Neuronal stem cell (in vitro differentiated cells): ENCODE measurements around the gene PODXL2.

ENCODE experiments used
- DNase-seq: peaks from one replicate; pipeline ENCODE4 v3.0.0-alpha.2; 2013; ENCODE audit warnings: low spot score
- H2AFZ ChIP-seq: one replicate; pipeline ENCODE4 v1.6.1; 2013; ENCODE audit warnings: mild to moderate bottlenecking, low read length, inconsistent platforms
- H2AK5ac ChIP-seq: 2 replicates; pipeline ENCODE4 v1.6.1; 2013; ENCODE audit warnings: low read depth, mild to moderate bottlenecking, inconsistent platforms, low read length, moderate library complexity, mixed read lengths
- H2BK120ac ChIP-seq: 2 replicates; pipeline ENCODE4 v1.6.1; 2013; ENCODE audit warnings: low read depth, mild to moderate bottlenecking, inconsistent platforms, low read length, moderate library complexity, mixed read lengths
- H2BK12ac ChIP-seq: one replicate; pipeline ENCODE4 v1.6.1; 2013; ENCODE audit warnings: low read length, inconsistent platforms
- H2BK15ac ChIP-seq: 2 replicates; pipeline ENCODE4 v1.6.1; 2013; ENCODE audit warnings: mild to moderate bottlenecking, low read length, inconsistent platforms, mixed read lengths
- H2BK5ac ChIP-seq: one replicate; pipeline ENCODE4 v1.6.1; 2013; ENCODE audit warnings: inconsistent platforms, mild to moderate bottlenecking, low read length, moderate library complexity
- H3K14ac ChIP-seq: one replicate; pipeline ENCODE4 v1.6.1; 2013; ENCODE audit warnings: low read length, inconsistent platforms
- H3K18ac ChIP-seq: 2 replicates; pipeline ENCODE4 v1.6.1; 2013; ENCODE audit warnings: low read length, inconsistent platforms
- H3K23ac ChIP-seq: 2 replicates; pipeline ENCODE4 v1.6.1; 2013; ENCODE audit warnings: low read depth, mild to moderate bottlenecking, mixed read lengths, low read length, inconsistent platforms; ENCODE audit not compliant: poor library complexity
- H3K27ac ChIP-seq: replicated peaks from 3 replicates; pipeline ENCODE4 v1.5.1; 2013; ENCODE audit warnings: low read length, inconsistent platforms
- H3K27me3 ChIP-seq, 3 experiments: 2 replicates each; pipeline ENCODE4 v1.6.1; 2013; ENCODE audit warnings: low read length in 3 of 3, mild to moderate bottlenecking in 2 of 3, inconsistent platforms in 1 of 3, low read depth in 1 of 3, mixed read lengths in 1 of 3, moderate library complexity in 1 of 3; ENCODE audit not compliant: control insufficient read depth in 3 of 3, insufficient read depth in 3 of 3
- H3K36me3 ChIP-seq, 2 donors: replicated peaks in 1 of 2; 2 replicates each; pipeline ENCODE4 v1.6.1; 2013; ENCODE audit warnings: low read length in 2 of 2; ENCODE audit not compliant: control insufficient read depth in 2 of 2, insufficient read depth in 2 of 2
- H3K4ac ChIP-seq: 2 replicates; pipeline ENCODE4 v1.6.1; 2013; ENCODE audit warnings: inconsistent platforms, mild to moderate bottlenecking, low read length, moderate library complexity
- H3K4me1 ChIP-seq, 2 donors: 1 replicate in 1 of 2; 2 replicates in 1 of 2; pipeline ENCODE4 v1.6.1; 2013; ENCODE audit warnings: low read length in 2 of 2, low read depth in 1 of 2; ENCODE audit not compliant: control insufficient read depth in 2 of 2, insufficient read depth in 1 of 2
- H3K4me2 ChIP-seq: one replicate; pipeline ENCODE4 v1.6.1; 2013; ENCODE audit warnings: mild to moderate bottlenecking, low read length, inconsistent platforms; ENCODE audit not compliant: insufficient read depth, poor library complexity, severe bottlenecking
- H3K4me3 ChIP-seq, 2 donors: 2 replicates each; pipeline ENCODE4 v1.5.1; 2013; ENCODE audit warnings: low read length in 2 of 2, mild to moderate bottlenecking in 2 of 2, inconsistent platforms in 1 of 2, moderate library complexity in 1 of 2
- H3K79me1 ChIP-seq: one replicate; pipeline ENCODE4 v1.6.1; 2013; ENCODE audit warnings: low read depth, mild to moderate bottlenecking, inconsistent platforms, low read length, moderate library complexity
- H3K9ac ChIP-seq: one replicate; pipeline ENCODE4 v1.6.1; 2013; ENCODE audit warnings: mild to moderate bottlenecking, low read depth, low read length, inconsistent platforms; ENCODE audit not compliant: poor library complexity
- H3K9me3 ChIP-seq, 2 donors: replicated peaks in 1 of 2; 2 replicates each; pipeline versions ENCODE3 to v1.6.1; 2013; ENCODE audit warnings: low read length in 2 of 2, mild to moderate bottlenecking in 2 of 2, inconsistent platforms in 1 of 2, low read depth in 1 of 2, mixed read lengths in 1 of 2, moderate library complexity in 1 of 2; ENCODE audit not compliant: control insufficient read depth in 2 of 2, insufficient read depth in 1 of 2
- H4K8ac ChIP-seq: one replicate; pipeline ENCODE4 v1.6.1; 2013; ENCODE audit warnings: low read depth, mild to moderate bottlenecking, inconsistent platforms, low read length, moderate library complexity
- H4K91ac ChIP-seq: one replicate; pipeline ENCODE4 v1.6.1; 2013; ENCODE audit warnings: low read length, low read depth, mild to moderate bottlenecking, inconsistent platforms; ENCODE audit not compliant: poor library complexity
- whole genome bisulfite sequencing, 2 donors: extraction: QIAGEN DNeasy Blood & Tissue Kit; methylation state at CpG; one replicate each; pipeline ENCODE4 v1.1.7; 2013; ENCODE audit warnings: missing lambda C conversion rate in 2 of 2, mixed read lengths in 1 of 2; ENCODE audit not compliant: insufficient read length in 2 of 2, insufficient replicate concordance in 1 of 2; ENCODE audit errors: extremely low coverage in 2 of 2; 5-methylcytosine and 5-hydroxymethylcytosine counted together

PODXL2 gene

DNA sequence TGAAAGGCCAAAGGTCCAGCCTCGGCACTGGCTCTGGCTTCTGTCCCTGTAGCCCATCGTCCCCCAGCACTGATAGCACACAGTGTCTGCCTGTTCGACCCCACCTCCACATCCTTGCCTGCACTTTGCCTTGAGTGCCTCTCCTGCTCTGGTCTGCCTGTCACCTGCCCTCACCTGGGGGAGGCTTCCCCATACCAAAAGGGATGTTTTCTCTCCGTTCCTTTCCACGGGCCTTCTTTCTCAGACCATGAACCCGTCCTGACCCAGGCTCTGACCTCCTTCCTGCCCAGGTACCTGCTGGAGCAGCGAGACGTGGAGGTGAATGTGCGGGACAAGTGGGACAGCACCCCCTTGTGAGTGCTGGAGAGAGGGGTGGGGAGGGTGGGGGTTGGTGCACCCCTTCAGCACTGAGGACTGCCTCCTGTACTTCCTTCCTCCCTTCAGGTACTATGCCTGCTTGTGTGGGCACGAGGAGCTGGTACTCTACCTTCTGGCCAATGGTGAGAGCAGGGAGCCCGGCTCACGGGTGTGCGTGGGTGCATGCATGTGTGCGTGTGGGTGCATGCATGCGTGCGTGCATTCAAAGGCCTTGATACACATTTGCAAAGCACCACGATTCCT lies 45.2 kb downstream of the PODXL2 start:
- H2AK5ac ChIP-seq: peak overlapping the region; percentile 73
- no peak overlapping the region for H3K14ac ChIP-seq
- WGBS, 2 donors: no CpG with 5 or more reads among the region's 17 CpGs
- no peaks in the 10 kb centered on the region for H3K9me3 ChIP-seq
- H3K18ac ChIP-seq: no peak overlapping the region
- peaks cover 0 to 6% (median 5%) of the 10 kb centered on the region in 3 experiments for H3K27me3 ChIP-seq
- H3K79me1 ChIP-seq: peaks cover 2% of the 10 kb centered on the region
- peaks cover 0 to 7% of the 10 kb centered on the region in 2 donors for H3K36me3 ChIP-seq
- H2BK15ac ChIP-seq: peak overlapping the region; percentile 54
- H3K4me1 ChIP-seq: peaks cover 4 to 7% of the 10 kb centered on the region in 2 donors
- H4K91ac ChIP-seq: no peak overlapping the region
- H3K4ac ChIP-seq: no peak overlapping the region
- peak overlapping the region; percentile 61 for H3K9ac ChIP-seq
- H2BK5ac ChIP-seq: peak overlapping the region; percentile 72
- no peak overlapping the region for H4K8ac ChIP-seq
- no peak for DNase-seq
- H3K23ac ChIP-seq: peak overlapping the region; percentile 40
- H2BK12ac ChIP-seq: peak overlapping the region; percentile 50
- peak overlapping the region; percentile 94 for H2AFZ ChIP-seq
- H3K27ac ChIP-seq: no peak overlapping the region
- no peak overlapping the region for H3K4me2 ChIP-seq
- peak overlapping the region in 1 of 2 donors; percentile 77 for H3K4me3 ChIP-seq
- peak overlapping the region; percentile 55 for H2BK120ac ChIP-seq

DNA sequence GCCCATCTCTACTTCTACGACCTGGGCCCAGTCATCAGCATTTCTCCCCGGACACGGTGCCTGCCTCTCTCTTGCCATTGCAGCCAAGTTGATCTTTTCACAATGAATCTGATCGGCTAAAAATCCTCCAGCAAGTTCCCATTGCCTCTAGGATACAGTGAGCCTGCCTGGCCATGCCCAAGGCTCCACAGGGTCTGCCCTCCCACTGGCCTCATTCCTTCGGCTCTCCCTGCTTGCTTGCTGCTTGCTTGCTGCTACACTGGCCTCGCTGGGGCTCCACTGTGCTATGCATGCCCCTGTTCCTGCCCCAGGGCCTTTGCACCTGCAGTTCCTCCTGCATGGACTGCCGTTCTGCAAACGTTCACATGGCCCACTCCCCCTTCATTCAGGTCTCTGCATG lies 45.8 kb downstream of the PODXL2 start:
- peak overlapping the region; percentile 50 for H3K9ac ChIP-seq
- no peak overlapping the region for H2BK12ac ChIP-seq
- H3K23ac ChIP-seq: no peak overlapping the region
- H3K4me3 ChIP-seq: no peak overlapping the region
- WGBS, 2 donors: no CpG with 5 or more reads among the region's 8 CpGs
- H4K91ac ChIP-seq: no peak overlapping the region
- no peaks in the 10 kb centered on the region for H3K9me3 ChIP-seq
- no peak overlapping the region for H3K27ac ChIP-seq
- H3K4ac ChIP-seq: no peak overlapping the region
- H2AK5ac ChIP-seq: no peak overlapping the region
- H3K4me2 ChIP-seq: no peak overlapping the region
- H3K4me1 ChIP-seq: peaks cover 4 to 7% of the 10 kb centered on the region in 2 donors
- no peak overlapping the region for H2BK5ac ChIP-seq
- H4K8ac ChIP-seq: no peak overlapping the region
- H3K36me3 ChIP-seq: peaks cover 0 to 2% of the 10 kb centered on the region in 2 donors
- H3K27me3 ChIP-seq: peaks cover 0 to 6% (median 5%) of the 10 kb centered on the region in 3 experiments
- H3K79me1 ChIP-seq: peaks cover 2% of the 10 kb centered on the region
- H3K14ac ChIP-seq: no peak overlapping the region
- DNase-seq: no peak
- H3K18ac ChIP-seq: peak overlapping the region; percentile 27
- no peak overlapping the region for H2AFZ ChIP-seq
- H2BK120ac ChIP-seq: no peak overlapping the region
- H2BK15ac ChIP-seq: no peak overlapping the region

DNA sequence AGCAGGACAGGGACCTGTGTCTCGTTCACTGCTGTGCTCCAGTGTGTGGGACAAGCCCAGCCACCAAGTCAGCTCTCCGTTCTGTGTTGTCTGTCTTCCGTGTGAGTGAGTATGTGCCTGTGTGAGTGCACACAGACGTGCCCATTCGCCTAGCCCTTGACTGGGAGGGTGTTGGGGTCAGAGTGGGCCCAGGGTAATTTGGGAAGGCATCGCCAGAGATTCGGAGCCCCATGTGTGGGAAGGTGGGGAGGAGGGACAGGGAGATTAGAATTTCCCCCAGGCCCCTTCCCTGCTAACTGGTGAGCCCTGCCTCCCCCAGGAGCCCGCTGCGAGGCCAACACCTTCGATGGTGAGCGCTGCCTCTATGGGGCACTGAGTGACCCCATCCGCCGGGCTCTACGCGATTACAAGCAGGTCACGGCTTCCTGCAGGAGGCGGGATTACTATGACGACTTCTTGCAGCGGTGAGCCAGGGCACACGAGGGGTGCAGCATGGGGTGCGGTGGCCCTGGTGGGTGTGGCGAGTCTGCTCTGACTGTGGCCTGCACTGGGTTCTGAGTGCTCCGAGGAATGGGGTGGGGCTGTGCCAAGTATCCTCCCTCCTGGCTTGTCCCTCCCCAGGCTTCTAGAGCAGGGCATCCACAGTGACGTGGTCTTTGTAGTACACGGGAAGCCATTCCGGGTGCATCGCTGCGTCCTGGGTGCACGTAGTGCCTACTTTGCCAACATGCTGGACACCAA lies 46.8 kb downstream of the PODXL2 start:
- H2BK15ac ChIP-seq: no peak overlapping the region
- H3K9me3 ChIP-seq: no peaks in the 10 kb centered on the region
- peak overlapping the region; percentile 52 for H3K23ac ChIP-seq
- peaks cover 2% of the 10 kb centered on the region for H3K79me1 ChIP-seq
- peak overlapping the region; percentile 53 for H2AK5ac ChIP-seq
- H3K27me3 ChIP-seq: peaks cover 0 to 6% (median 5%) of the 10 kb centered on the region in 3 experiments
- no peak overlapping the region for H3K4ac ChIP-seq
- no peak overlapping the region for H4K91ac ChIP-seq
- H3K36me3 ChIP-seq: no peaks in the 10 kb centered on the region
- H3K4me1 ChIP-seq: peaks cover 4 to 7% of the 10 kb centered on the region in 2 donors
- no peak overlapping the region for H3K18ac ChIP-seq
- H3K4me2 ChIP-seq: no peak overlapping the region
- no CpG with 5 or more reads among the region's 29 CpGs for WGBS, 2 donors
- H3K9ac ChIP-seq: no peak overlapping the region
- no peak overlapping the region for H2AFZ ChIP-seq
- H3K4me3 ChIP-seq: no peak overlapping the region
- no peak for DNase-seq
- no peak overlapping the region for H4K8ac ChIP-seq
- no peak overlapping the region for H2BK5ac ChIP-seq
- no peak overlapping the region for H3K27ac ChIP-seq
- no peak overlapping the region for H3K14ac ChIP-seq
- H2BK12ac ChIP-seq: no peak overlapping the region
- no peak overlapping the region for H2BK120ac ChIP-seq

DNA sequence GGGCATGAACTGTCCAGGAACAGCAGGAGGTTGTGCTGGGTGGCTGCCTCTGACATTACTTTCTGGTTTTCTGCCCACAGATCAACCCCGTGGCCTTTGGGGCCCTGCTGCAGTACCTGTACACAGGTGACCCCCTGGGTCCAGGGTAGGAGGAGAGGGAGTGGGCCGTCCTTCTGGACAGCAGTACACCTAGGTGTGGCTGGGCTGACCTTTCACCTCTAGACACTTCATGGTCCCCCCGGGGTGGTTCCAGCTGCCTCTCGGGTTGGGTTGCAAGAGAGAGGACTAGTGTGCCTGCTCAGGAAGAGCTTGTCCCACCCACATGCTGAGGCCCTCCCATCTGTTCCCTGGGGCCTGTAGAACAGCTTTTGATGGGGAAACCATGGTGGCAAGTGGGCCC lies 47.5 kb downstream of the PODXL2 start:
- H3K18ac ChIP-seq: peak overlapping the region; percentile 25

More for the DNA sequence above, 47.5 kb downstream of the PODXL2 start:
- Histone ChIP-seq H3K4me1 (peaks cover 4 to 7% of the 10 kb centered on the region in 2 donors), H3K4me2 (no peak overlapping the region), H2AFZ (no peak overlapping the region), H3K27me3 (peaks cover 0 to 6% (median 5%) of the 10 kb centered on the region in 3 experiments), H4K8ac (no peak overlapping the region), H3K9ac (no peak overlapping the region), H3K23ac (peak overlapping the region; percentile 52), H2AK5ac (peak overlapping the region; percentile 53), H2BK12ac (no peak overlapping the region), H3K9me3 (no peaks in the 10 kb centered on the region), H3K4ac (no peak overlapping the region), H3K14ac (peak overlapping the region; percentile 47), H4K91ac (no peak overlapping the region), H3K79me1 (no peaks in the 10 kb centered on the region), H3K4me3 (no peak overlapping the region), H3K36me3 (no peaks in the 10 kb centered on the region), H2BK15ac (no peak overlapping the region), H3K27ac (no peak overlapping the region), H2BK5ac (no peak overlapping the region), H2BK120ac (no peak overlapping the region)
- no CpG with 5 or more reads among the region's 4 CpGs for WGBS, 2 donors
- no peak for DNase-seq
